Omental fat pad (tissue), 4 donors: ENCODE results near the gene CIT. TPM values are rescaled to one million over a fixed set of nuclear protein-coding genes. Genes with fewer than 3 reads are reported as not detected.

Experiments used
- ATAC-seq: fragments of 150-250 bp; one replicate; pipeline ENCODE4 v1.9.1; 2016; ENCODE audit warnings: mild to moderate bottlenecking, moderate library complexity; ENCODE audit not compliant: low FRiP score
- DNase-seq: peaks from one replicate; pipeline ENCODE4 v3.0.0-alpha.2; 2019; ENCODE audit warnings: low spot score
- total RNA-seq, 4 donors: library from RNA; depleted of rRNA; stranded (reverse); fragments of >200 nt; gene quantifications; one replicate each; pipeline ENCODE4 v1.1.0, GENCODE V29; 2016
- TF ChIP-seq, protein P1 (sequence below), 3 donors: fragments of 450-650 bp; IDR thresholded peaks; one replicate each; pipeline ENCODE4 v1.5.1; 2016 to 2017; ENCODE audit warnings: antibody characterized with exemption in 3 of 3, mild to moderate bottlenecking in 3 of 3, moderate library complexity in 2 of 3

CIT gene
- total RNA-seq, 4 donors from 2014 or later: 0.93 to 4.3 (median 3.4) TPM

DNA sequence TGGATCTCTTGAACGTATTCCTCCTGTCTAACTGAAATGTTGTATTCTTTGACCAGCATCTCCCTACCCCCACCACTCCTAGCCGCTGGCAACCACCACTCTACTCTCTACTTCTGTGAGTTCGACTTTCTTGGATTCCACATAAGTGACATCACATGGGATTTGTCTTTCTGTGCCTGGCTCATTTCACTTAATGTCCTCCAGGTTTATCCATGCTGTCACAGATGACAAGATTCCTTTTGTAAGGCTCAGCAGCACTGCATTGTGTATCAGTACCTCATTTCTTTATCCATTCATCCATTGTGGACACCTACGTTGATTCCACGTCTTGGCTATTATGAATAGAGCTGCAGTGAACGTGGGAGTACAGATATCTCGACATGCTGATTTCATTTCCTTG lies 198.7 kb downstream of the CIT start:
- DNase-seq (no peak), ATAC-seq (no peak)
- TF ChIP-seq, protein P1, sequence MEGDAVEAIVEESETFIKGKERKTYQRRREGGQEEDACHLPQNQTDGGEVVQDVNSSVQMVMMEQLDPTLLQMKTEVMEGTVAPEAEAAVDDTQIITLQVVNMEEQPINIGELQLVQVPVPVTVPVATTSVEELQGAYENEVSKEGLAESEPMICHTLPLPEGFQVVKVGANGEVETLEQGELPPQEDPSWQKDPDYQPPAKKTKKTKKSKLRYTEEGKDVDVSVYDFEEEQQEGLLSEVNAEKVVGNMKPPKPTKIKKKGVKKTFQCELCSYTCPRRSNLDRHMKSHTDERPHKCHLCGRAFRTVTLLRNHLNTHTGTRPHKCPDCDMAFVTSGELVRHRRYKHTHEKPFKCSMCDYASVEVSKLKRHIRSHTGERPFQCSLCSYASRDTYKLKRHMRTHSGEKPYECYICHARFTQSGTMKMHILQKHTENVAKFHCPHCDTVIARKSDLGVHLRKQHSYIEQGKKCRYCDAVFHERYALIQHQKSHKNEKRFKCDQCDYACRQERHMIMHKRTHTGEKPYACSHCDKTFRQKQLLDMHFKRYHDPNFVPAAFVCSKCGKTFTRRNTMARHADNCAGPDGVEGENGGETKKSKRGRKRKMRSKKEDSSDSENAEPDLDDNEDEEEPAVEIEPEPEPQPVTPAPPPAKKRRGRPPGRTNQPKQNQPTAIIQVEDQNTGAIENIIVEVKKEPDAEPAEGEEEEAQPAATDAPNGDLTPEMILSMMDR (IDR thresholded peaks at IDR 0.05): no peak

DNA sequence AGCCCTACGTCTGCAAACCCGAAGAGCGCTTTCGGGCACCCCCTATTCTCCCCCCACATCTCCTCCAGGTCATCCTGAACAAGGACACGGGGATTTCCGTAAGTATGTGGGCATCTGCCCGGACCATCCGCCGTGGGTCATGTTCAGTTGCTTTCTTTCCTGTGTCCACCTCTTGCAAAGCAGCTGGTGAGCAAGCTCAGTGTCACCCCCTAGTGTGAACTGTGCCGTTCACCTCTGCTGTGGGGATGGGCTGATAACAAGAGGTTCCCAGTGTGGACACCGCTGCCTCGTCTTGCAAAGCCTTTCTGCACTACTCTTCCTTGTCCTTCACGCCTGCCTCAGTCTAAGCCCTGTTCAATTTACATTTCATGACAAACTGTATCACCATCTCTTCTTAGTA lies 200.5 kb downstream of the CIT start:
- TF ChIP-seq, protein P1 (IDR thresholded peaks at IDR 0.05): no peak
- no peak for DNase-seq
- ATAC-seq: no peak

DNA sequence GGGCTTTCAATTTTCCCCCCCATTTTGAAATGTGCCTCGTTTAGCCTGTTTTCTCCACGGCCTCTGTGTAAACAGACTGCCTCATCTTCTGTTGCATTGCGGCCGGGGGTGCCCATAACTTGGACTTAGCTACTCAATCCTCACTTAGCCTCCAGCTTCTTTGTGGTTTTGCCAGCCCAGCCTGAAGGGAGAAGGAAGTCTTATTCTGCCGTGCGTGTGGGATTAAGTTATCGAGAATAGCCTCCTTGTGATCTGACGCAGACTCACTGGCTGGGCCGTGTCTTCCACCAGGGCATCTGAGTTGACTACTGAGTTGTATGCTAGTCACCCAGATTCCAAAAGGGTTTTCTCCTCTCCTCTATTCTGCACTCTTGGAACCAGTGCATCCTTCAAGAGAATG lies 201.1 kb downstream of the CIT start:
- DNase-seq: no peak
- no peak for ATAC-seq
- TF ChIP-seq, protein P1 (IDR thresholded peaks at IDR 0.05): no peak

DNA sequence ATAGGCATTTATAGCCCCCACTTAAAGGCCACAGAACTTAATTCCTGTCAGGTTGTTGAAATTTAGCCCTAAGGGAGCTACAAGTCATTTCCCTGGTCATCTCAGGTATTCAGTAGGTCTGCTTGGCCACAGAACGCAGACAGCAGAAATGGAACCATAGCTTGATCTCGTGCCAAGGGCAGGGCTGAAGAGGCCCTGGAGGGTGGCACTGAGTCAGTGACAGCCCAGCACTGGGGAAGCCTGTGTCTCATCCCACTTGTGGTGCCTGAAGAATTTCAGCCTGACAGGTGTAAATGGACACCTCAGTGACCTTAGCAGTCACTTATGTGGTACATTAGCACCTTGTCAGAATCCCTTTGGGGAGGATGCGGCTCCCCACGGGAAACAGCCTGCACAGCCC lies 202.6 kb downstream of the CIT start:
- TF ChIP-seq, protein P1 (IDR thresholded peaks at IDR 0.05): no peak
- ATAC-seq (no peak), DNase-seq (no peak)

DNA sequence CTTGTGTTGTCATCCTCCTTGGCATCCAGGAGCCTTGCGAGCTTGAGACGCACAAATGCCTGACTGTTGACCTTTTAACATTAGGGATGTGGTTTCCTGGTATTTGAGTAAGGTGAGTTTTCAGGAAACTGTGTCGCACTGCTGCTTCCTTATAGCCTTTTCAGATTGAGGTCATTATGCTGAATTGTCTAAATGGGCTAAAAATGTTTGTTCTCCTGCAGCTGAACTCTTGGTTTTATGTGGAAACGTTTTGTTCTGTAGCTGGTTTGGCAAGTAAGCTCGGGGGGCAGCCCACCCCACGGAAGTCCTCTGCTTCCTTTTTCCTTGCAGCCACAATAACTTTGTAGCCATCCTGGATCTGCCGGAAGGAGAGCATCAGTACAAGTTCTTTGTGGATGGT lies 203.5 kb downstream of the CIT start:
- no peak for ATAC-seq

DNA sequence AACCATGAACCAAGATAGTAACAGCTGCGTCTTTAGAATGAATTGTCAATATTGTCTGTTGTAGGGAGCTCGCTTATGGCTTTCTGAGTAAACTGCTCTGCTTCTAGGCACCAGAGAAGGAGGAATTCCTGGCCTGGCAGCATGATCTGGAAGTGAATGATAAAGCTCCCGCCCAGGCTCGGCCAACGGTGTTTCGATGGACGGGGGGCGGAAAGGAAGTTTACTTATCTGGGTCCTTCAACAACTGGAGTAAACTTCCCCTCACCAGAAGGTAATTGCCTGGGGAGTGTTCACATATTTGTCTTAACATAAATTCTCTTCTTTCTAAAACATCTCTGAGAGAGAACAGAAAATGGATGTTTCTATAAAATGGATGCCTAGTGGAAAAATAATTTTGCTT lies 204.9 kb downstream of the CIT start:
- TF ChIP-seq, protein P1 (IDR thresholded peaks at IDR 0.05): no peak
- ATAC-seq: no peak

More for the DNA sequence above, 203.5 kb downstream of the CIT start:
- DNase-seq: no peak
- TF ChIP-seq, protein P1 (IDR thresholded peaks at IDR 0.05): no peak

DNA sequence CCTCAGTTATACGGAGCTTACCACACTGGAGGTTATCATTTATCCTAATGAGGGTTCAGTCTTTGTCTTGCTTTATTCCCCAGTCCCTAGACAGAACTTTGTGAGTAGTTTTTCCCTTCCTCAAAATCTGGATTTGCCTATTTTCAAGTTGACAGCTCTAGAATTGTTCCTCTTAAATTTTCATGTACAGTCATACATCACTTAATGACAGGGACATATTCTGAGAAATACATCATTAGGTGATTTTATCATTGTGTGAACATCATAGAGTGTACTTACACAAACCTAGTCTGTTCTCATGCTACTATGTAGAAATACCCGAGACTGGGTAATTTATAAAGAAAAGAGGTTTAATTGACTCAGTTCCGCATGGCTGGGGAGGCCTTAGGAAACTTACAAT lies 206.1 kb downstream of the CIT start:
- TF ChIP-seq, protein P1 (IDR thresholded peaks at IDR 0.05): no peak
- no peak for DNase-seq
- no peak for ATAC-seq

More for the DNA sequence above, 204.9 kb downstream of the CIT start:
- DNase-seq: no peak
